ENCODE data around the gene TMPO. TPM values are rescaled to one million over a fixed set of nuclear protein-coding genes. Genes with fewer than 3 reads are reported as not detected.

TMPO gene
- total RNA-seq: 171 and 232 TPM in 2 replicates

DNA sequence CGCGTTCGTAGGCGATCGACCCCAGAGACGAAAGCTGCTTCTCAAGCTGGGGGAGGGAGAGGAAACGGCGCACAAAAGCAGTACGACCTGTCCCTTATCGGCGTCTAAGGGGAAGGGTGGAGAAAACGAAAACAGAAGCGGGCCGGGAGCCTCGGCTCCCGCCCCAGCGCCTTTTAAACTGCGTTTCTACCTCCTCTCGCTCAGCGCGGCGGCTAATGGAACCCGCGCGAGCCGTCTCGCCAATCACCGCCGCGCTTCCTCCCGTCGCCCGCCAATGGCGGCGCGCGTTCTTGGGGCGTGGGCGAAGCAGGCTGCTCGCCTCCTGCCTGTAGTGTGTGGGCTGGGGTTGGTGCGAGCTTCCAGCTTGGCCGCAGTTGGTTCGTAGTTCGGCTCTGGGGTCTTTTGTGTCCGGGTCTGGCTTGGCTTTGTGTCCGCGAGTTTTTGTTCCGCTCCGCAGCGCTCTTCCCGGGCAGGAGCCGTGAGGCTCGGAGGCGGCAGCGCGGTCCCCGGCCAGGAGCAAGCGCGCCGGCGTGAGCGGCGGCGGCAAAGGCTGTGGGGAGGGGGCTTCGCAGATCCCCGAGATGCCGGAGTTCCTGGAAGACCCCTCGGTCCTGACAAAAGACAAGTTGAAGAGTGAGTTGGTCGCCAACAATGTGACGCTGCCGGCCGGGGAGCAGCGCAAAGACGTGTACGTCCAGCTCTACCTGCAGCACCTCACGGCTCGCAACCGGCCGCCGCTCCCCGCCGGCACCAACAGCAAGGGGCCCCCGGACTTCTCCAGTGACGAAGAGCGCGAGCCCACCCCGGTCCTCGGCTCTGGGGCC, at the start of gene TMPO:
Gene TMPO, plus strand, starts transcription at position 304 of the 824 bp plus-strand sequence. Its CDS starts 278 bp downstream, at position 582.
- DNase-seq (ENCODE audit: low read depth): no peak
- TF ChIP-seq, protein P1, sequence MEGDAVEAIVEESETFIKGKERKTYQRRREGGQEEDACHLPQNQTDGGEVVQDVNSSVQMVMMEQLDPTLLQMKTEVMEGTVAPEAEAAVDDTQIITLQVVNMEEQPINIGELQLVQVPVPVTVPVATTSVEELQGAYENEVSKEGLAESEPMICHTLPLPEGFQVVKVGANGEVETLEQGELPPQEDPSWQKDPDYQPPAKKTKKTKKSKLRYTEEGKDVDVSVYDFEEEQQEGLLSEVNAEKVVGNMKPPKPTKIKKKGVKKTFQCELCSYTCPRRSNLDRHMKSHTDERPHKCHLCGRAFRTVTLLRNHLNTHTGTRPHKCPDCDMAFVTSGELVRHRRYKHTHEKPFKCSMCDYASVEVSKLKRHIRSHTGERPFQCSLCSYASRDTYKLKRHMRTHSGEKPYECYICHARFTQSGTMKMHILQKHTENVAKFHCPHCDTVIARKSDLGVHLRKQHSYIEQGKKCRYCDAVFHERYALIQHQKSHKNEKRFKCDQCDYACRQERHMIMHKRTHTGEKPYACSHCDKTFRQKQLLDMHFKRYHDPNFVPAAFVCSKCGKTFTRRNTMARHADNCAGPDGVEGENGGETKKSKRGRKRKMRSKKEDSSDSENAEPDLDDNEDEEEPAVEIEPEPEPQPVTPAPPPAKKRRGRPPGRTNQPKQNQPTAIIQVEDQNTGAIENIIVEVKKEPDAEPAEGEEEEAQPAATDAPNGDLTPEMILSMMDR (conservative IDR thresholded peaks at IDR 0.05; ENCODE audit: low read depth, low read length): no peak
- peak within 1 kb of the TSS; percentile 91 for H3K4me3 ChIP-seq (ENCODE audit: low read depth, low read length)

- TF ChIP-seq, protein P1 (conservative IDR thresholded peaks at IDR 0.05; ENCODE audit: low read depth, low read length): no peak
- DNase-seq (ENCODE audit: low read depth): no peak
- H3K4me3 ChIP-seq (ENCODE audit: low read depth, low read length): no peak overlapping the region
Measured at GRCh38 chr12:98465950-98466602, 49.3 kb upstream of the TMPO start.

DNA sequence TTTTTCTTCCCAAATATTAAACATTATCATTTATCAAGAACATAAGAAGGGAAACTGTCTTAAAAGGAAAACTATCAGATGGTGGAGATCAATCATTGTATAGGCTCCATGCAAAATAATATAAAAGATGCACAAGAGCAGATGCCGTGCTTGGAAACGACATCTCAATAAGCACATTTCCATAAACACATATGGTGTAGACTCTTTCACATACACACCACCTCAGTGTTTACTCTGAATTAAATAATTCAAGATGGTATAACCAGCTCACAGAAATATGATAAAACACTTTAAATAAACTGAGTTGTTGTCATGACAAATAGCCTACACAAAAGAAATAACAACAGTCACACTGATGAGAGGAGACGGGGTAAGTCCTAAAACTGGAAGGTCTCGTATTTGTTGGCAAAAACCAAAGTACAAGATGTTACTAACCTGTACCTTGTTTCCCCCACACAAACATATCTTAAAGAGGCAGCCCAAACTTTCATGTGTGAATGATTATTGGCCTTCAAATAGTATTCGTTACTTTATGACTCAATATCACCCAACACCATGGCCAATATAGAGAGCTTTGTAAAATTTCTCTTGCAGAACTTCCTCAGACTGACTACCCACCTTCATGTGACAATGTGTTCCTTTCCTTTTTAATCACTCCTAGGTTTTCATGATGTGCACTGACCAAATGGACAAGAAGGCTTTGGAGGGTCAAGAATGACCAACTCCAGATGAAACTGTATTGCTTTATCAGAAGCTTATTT, 48.6 kb upstream of the TMPO start:
- TF ChIP-seq, protein P1 (conservative IDR thresholded peaks at IDR 0.05; ENCODE audit: low read depth, low read length): no peak
- H3K4me3 ChIP-seq (ENCODE audit: low read depth, low read length): no peak overlapping the region
- no peak for DNase-seq (ENCODE audit: low read depth)

DNA sequence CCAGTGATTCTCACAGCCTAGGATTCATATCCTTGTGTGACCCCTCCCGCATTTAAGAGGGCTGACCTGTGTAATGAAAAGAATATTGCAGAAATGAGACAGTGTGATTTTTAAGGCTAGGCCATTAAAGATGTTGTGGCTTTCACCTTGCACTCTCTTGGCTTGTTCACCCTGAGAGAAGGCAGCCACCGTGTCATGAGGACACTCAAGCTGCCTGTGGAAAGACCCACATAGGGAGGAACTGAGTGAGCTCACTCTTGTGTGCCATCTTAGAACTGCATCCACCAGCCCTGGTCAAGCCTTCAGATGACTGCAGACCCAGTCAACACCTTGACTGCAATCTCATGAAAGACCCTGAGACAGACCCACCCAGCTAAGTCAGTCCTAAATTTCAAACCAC, 46.3 kb upstream of the TMPO start:
- no peak overlapping the region for H3K4me3 ChIP-seq (ENCODE audit: low read depth, low read length)
- TF ChIP-seq, protein P1 (conservative IDR thresholded peaks at IDR 0.05; ENCODE audit: low read depth, low read length): no peak
- no peak for DNase-seq (ENCODE audit: low read depth)

DNA sequence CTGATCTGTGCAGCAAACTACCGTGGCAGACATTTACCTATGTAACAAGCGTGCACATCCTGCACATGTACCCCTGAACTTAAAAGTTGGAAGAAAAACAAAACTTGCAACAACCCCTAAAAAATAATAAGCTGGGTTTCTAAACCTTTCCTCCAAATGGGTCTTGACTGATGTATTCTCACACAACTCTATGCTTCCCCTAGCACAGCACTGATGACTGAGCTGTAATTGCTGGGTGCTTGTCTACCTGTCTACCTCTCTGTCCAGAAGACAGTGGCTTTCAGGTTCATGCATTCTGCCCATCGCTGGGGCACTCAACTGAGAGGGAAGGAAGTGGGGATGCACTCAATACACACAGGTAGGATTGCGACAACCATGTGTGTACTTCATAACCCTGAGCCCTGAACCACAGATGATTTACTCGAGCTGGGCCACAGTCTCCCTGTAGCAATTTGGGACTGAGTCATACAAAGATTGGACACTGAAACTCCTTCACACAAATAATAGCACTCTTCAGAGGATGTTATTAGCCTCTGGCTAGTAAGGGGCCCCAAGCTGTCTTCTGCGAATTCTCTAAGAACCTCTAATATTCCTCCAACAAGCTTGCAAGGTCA, 44.8 kb upstream of the TMPO start:
- no peak overlapping the region for H3K4me3 ChIP-seq (ENCODE audit: low read depth, low read length)
- no peak for DNase-seq (ENCODE audit: low read depth)
- TF ChIP-seq, protein P1 (conservative IDR thresholded peaks at IDR 0.05; ENCODE audit: low read depth, low read length): no peak

DNA sequence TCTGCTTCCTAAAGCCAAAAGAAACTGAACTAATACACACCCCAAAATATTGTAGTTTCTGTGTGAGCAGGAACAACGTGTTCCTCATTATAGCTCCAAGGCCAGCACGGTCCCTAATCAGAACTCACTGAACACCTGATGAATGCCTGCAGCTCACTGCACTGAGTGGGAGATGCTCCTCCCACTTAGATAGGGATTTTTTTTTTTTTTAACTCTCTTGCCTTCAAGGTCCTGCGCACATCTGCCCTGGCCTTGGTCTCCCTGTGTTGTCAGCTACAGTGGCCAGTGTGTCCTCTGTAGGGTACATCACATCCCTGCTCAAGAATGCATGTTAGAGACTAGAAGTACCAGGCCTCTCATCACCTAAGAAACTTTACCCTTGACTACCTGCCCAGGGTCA, 44.3 kb upstream of the TMPO start:
- TF ChIP-seq, protein P1 (conservative IDR thresholded peaks at IDR 0.05; ENCODE audit: low read depth, low read length): no peak
- no peak for DNase-seq (ENCODE audit: low read depth)
- H3K4me3 ChIP-seq (ENCODE audit: low read depth, low read length): no peak overlapping the region
